ENCODE measurements around the gene DCLK3. TPM values are rescaled to one million over a fixed set of nuclear protein-coding genes. Genes with fewer than 3 reads are reported as not detected.

DCLK3 gene
- total RNA-seq, 1 experiment from 2014 or later: 1.4 TPM

DNA sequence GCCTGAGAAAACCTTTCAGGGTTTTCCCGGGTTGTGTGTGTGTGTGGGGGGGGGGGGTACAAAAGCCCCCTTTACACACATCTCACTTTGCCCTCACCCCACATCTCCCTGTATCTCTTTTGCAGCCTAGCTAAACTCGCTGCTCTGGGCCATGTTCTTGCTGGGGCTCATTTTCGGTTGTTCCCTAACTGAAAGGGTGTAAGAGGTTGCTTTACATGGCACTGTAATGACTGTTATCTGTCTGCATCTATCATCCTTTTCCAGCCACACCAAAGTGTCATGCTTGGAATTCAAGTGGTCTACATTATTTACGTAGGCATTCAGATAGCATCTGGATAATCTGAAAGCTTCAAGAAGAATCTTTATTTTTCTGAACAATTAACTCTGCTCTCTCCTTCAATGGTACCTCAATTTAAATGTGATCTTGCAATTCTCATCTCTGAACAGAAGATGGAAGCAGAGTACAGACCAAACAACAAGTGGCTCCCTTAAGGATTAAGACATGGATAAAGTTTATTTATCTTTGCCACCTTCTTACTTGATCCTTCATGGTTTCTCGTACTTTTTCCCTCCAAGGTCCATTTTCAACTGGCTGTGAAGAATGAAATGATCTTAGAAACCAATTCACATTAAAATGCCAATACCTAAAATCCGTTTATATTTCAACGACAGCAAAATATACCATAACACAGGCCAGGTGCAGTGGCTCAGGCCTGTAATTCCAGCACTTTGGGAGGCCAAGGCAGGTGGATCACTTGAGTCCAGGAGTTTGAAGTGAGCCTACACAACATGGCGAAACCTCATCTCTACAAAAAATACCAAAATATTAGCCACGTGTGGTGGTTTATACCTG, 34.9 kb downstream of the DCLK3 start:
- Mint-ChIP-seq H3K36me3 (ENCODE audit: insufficient read depth in 1 of 3, low read depth in 3 of 3) (peaks cover 0 to 3% (median 0%) of the 10 kb centered on the region in 3 experiments; a peak in 1 of 7 replicates), H3K27me3 (ENCODE audit: low read depth) (no peaks in the 10 kb centered on the region; the same call in 1 of the 2 replicates), H3K4me1 (no peaks in the 10 kb centered on the region), H3K27ac (no peak overlapping the region), H3K4me3 (no peak overlapping the region), H3K9me3 (peaks cover 2 to 3% of the 10 kb centered on the region in 2 experiments; a peak in 3 of 5 replicates)
- no peaks in the 10 kb centered on the region for H3K27me3 ChIP-seq (ENCODE audit: insufficient read depth, low read length)
- no peak overlapping the region for H3K14ac ChIP-seq (ENCODE audit: insufficient read depth, low read length)
- H3K23me2 ChIP-seq (ENCODE audit: insufficient read length, low read depth, low read length, poor library complexity, severe bottlenecking): no peaks in the 10 kb centered on the region
- no peak for DNase-seq
- H3K4me1 ChIP-seq (ENCODE audit: insufficient read depth, low read length): no peaks in the 10 kb centered on the region
- no peak overlapping the region for H4K91ac ChIP-seq (ENCODE audit: insufficient read length, low read depth, low read length)
- no peak overlapping the region for H4K8ac ChIP-seq (replicated peaks; ENCODE audit: insufficient read length, low read depth, low read length)
- H3K79me2 ChIP-seq (ENCODE audit: insufficient read depth, low read length): no peaks in the 10 kb centered on the region
- H2BK120ac ChIP-seq (ENCODE audit: low read depth, low read length, poor library complexity, severe bottlenecking): no peak overlapping the region
- no peak overlapping the region for H3K23ac ChIP-seq (ENCODE audit: insufficient read length, low read depth, low read length)
- H2AK5ac ChIP-seq (ENCODE audit: insufficient read length, low read length): no peak overlapping the region
- H3K4me2 ChIP-seq (ENCODE audit: insufficient read depth, insufficient read length, low read length): no peak overlapping the region
- H3K79me1 ChIP-seq (ENCODE audit: insufficient read depth, low read depth, low read length, poor library complexity, severe bottlenecking): no peaks in the 10 kb centered on the region
- no peak overlapping the region for H3K4ac ChIP-seq (ENCODE audit: low read depth, low read length)
- H2BK12ac ChIP-seq (ENCODE audit: insufficient read length, low read depth, low read length): no peak overlapping the region
- H3K56ac ChIP-seq (ENCODE audit: insufficient read length, low read depth, low read length): no peak overlapping the region
- no peak overlapping the region for H3T11ph ChIP-seq (ENCODE audit: low read length)
- no peak overlapping the region for H2BK5ac ChIP-seq (ENCODE audit: insufficient read length, low read length)
- H4K20me1 ChIP-seq (ENCODE audit: control insufficient read depth, insufficient read depth, insufficient read length): no peaks in the 10 kb centered on the region
- H2BK15ac ChIP-seq (ENCODE audit: low read depth, low read length): no peak overlapping the region
- no peak overlapping the region for H4K5ac ChIP-seq (ENCODE audit: insufficient read length, low read depth, low read length)
- H3K27ac ChIP-seq (ENCODE audit: insufficient read length, low read depth, low read length): no peak overlapping the region
- TF ChIP-seq CTCF (conservative IDR thresholded peaks at IDR 0.05): peak; percentile 86
- no peak overlapping the region for H3K18ac ChIP-seq (ENCODE audit: insufficient read length, low read depth, low read length)
- H3K9ac ChIP-seq (ENCODE audit: extremely low read depth, insufficient read length, low read length): no peak overlapping the region
- H2AFZ ChIP-seq (ENCODE audit: low read length): no peak overlapping the region
- H3K9me3 ChIP-seq (ENCODE audit: control insufficient read depth, low read depth, low read length): no peaks in the 10 kb centered on the region
- no peak overlapping the region for H2BK20ac ChIP-seq (ENCODE audit: low read depth, low read length, poor library complexity, severe bottlenecking)
- no CpG with 5 or more reads among the region's 9 CpGs for WGBS (ENCODE audit: extremely low coverage, insufficient read length, low lambda C conversion rate)

All from H9 (cell line).